SU-DHL-6 (cell line): ENCODE results near the gene GSTM2.
A peak's percentile ranks its signal among the peaks of the same experiment; 100 is the strongest.

Experiments used
- H2AFZ ChIP-seq: fragments of 200-600 bp; sonication (generic); 2 replicates; pipeline ENCODE4 v1.6.1; 2014; ENCODE audit warnings: low read depth, mild to moderate bottlenecking, moderate library complexity, mixed read lengths, antibody characterized with exemption, low read length; ENCODE audit not compliant: severe bottlenecking
- H3F3A ChIP-seq: fragments of 200-600 bp; shearing (Covaris generic); 2 replicates; pipeline ENCODE4 v1.6.0; 2016; ENCODE audit warnings: antibody characterized with exemption, mild to moderate bottlenecking; ENCODE audit not compliant: insufficient read depth
- H3K27ac ChIP-seq: fragments of 200-600 bp; sonication (generic); 2 replicates; pipeline ENCODE4 v1.5.1; 2016; ENCODE audit warnings: low read depth, mild to moderate bottlenecking, low read length, moderate library complexity, mixed read lengths
- H3K27me3 ChIP-seq: fragments of 200-600 bp; sonication (generic), shearing (Covaris generic); 2 replicates; pipeline ENCODE4 v1.6.0; 2014; ENCODE audit warnings: mild to moderate bottlenecking, low read length
- H3K36me3 ChIP-seq: fragments of 200-600 bp; sonication (generic); 2 replicates; pipeline ENCODE4 v1.6.1; 2014; ENCODE audit warnings: mild to moderate bottlenecking, low read length, mixed read lengths
- H3K4me2 ChIP-seq: fragments of 300-600, 200-600 bp; shearing (Covaris generic), sonication (generic); 2 replicates; pipeline ENCODE4 v1.6.0; 2014; ENCODE audit warnings: low read length, low read depth, mild to moderate bottlenecking; ENCODE audit not compliant: poor library complexity, severe bottlenecking
- H3K4me3 ChIP-seq: fragments of 200-600 bp; sonication (generic); 2 replicates; pipeline ENCODE4 v1.5.1; 2014; ENCODE audit warnings: antibody characterized with exemption, low read length, mild to moderate bottlenecking, mixed read lengths; ENCODE audit not compliant: insufficient read depth, poor library complexity, severe bottlenecking
- H3K79me2 ChIP-seq: fragments of 200-600 bp; sonication (generic); 2 replicates; pipeline ENCODE4 v1.6.1; 2014; ENCODE audit warnings: mild to moderate bottlenecking, low read length, moderate library complexity; ENCODE audit not compliant: insufficient read depth
- H3K9ac ChIP-seq: fragments of 200-600 bp; sonication (generic); 2 replicates; pipeline ENCODE4 v1.7.0; 2014; ENCODE audit warnings: mild to moderate bottlenecking, low read length
- H3K9me2 ChIP-seq: fragments of 200-600 bp; sonication (generic); replicated peaks from 2 replicates; pipeline ENCODE4 v1.6.1; 2014; ENCODE audit warnings: low read length; ENCODE audit not compliant: insufficient read depth
- H3K9me3 ChIP-seq: fragments of 200-600 bp; sonication (generic); 2 replicates; pipeline ENCODE4 v1.6.1; 2014; ENCODE audit warnings: low read length, mixed read lengths; ENCODE audit not compliant: insufficient read depth
- H4K20me1 ChIP-seq: fragments of 200-600 bp; sonication (generic); 2 replicates; pipeline ENCODE4 v1.6.1; 2014; ENCODE audit warnings: low read depth, mild to moderate bottlenecking, antibody characterized with exemption, low read length, moderate library complexity, mixed read lengths
- EZH2phosphoT487 ChIP-seq: fragments of 200-600 bp; sonication (generic), shearing (Covaris generic); conservative IDR thresholded peaks from 2 replicates; pipeline ENCODE4 v1.6.1; 2018; ENCODE audit warnings: mild to moderate bottlenecking, antibody characterized with exemption, low read length, moderate library complexity, mixed read lengths
- TF ChIP-seq, protein P1 (sequence below): fragments of 200-600 bp; sonication (generic); IDR thresholded peaks from one replicate; pipeline ENCODE4 v1.5.1; 2017; ENCODE audit warnings: antibody characterized with exemption, mild to moderate bottlenecking, low read length, moderate library complexity; ENCODE audit not compliant: insufficient read depth, poor library complexity, severe bottlenecking

The GSTM2 gene

DNA sequence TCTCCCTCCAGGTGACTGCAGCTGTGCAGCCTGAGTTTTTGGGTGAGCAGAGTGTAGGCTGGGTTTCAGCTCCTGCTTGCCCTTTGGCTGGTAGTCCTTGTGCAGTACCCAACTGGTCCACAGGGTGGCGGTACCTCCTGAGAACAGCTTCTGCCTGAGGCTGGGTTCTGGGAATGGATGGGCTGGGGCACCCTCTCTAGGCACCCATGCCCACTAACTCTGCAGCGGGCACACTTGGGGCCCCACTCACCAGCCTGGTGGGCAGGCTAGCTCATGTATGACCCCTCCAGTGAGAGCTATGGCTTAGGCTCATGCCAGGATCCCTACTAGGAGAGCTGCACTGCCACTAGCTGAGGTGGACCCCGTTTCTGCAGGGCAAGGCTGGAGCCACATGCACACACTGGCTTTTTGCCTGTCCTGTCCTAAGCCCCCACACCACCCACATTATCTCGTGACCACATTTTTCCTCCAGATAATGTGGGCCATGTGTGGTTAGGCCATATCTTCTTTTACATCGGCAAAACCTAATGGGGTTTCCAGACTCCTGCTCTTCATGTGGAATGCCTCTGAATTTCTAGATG, 27.5 kb upstream of the GSTM2 start:
- no peak for TF ChIP-seq EZH2phosphoT487
- TF ChIP-seq, protein P1, sequence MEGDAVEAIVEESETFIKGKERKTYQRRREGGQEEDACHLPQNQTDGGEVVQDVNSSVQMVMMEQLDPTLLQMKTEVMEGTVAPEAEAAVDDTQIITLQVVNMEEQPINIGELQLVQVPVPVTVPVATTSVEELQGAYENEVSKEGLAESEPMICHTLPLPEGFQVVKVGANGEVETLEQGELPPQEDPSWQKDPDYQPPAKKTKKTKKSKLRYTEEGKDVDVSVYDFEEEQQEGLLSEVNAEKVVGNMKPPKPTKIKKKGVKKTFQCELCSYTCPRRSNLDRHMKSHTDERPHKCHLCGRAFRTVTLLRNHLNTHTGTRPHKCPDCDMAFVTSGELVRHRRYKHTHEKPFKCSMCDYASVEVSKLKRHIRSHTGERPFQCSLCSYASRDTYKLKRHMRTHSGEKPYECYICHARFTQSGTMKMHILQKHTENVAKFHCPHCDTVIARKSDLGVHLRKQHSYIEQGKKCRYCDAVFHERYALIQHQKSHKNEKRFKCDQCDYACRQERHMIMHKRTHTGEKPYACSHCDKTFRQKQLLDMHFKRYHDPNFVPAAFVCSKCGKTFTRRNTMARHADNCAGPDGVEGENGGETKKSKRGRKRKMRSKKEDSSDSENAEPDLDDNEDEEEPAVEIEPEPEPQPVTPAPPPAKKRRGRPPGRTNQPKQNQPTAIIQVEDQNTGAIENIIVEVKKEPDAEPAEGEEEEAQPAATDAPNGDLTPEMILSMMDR = peak; percentile 90
- Histone ChIP-seq H3K4me3 (no peak overlapping the region), H3K4me2 (no peak overlapping the region), H3F3A (no peaks in the 10 kb centered on the region), H3K9me3 (no peaks in the 10 kb centered on the region), H2AFZ (no peak overlapping the region), H3K9me2 (no peaks in the 10 kb centered on the region), H4K20me1 (no peaks in the 10 kb centered on the region), H3K79me2 (no peaks in the 10 kb centered on the region), H3K27me3 (no peaks in the 10 kb centered on the region), H3K27ac (no peak overlapping the region), H3K36me3 (no peaks in the 10 kb centered on the region), H3K9ac (no peak overlapping the region)

DNA sequence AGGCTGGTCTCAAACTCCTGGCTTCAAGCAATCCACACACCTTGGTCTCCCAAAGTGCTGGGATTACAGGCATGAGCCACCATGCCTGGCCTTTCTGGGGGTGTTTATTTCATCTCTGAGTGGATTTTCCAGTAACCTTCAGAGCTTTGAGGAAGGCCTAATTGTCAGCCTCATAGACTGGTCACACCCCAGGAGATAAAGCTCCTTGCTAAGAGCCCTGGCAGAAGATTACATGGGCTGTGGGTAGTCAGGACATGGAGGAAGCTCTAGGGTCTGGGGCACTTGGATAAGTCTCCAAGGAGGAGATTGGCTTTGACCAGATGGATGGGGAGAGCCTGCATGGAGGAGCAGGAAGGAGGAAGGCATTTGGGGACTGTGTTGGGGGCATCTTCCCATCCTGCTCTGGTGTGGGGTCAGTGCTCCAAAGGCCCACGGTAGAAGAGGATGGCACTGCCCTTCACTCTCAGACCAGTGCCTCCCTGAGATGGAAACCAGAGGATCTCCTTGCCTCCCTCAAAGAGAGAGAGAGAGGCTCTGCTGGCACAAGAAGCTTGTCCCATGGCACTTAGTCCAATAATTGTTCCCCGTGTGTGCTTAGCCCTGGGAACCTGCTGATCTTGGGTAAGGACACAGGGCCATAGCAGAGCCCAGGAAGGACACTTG, 26.6 kb upstream of the GSTM2 start:
- Histone ChIP-seq H4K20me1 (no peaks in the 10 kb centered on the region), H3K4me3 (no peak overlapping the region), H3F3A (no peaks in the 10 kb centered on the region), H2AFZ (no peak overlapping the region), H3K9ac (no peak overlapping the region), H3K79me2 (no peaks in the 10 kb centered on the region), H3K9me2 (no peaks in the 10 kb centered on the region), H3K9me3 (no peaks in the 10 kb centered on the region), H3K4me2 (no peak overlapping the region), H3K27me3 (no peaks in the 10 kb centered on the region), H3K36me3 (no peaks in the 10 kb centered on the region), H3K27ac (no peak overlapping the region)
- TF ChIP-seq, protein P1 = no peak
- TF ChIP-seq EZH2phosphoT487 = no peak

DNA sequence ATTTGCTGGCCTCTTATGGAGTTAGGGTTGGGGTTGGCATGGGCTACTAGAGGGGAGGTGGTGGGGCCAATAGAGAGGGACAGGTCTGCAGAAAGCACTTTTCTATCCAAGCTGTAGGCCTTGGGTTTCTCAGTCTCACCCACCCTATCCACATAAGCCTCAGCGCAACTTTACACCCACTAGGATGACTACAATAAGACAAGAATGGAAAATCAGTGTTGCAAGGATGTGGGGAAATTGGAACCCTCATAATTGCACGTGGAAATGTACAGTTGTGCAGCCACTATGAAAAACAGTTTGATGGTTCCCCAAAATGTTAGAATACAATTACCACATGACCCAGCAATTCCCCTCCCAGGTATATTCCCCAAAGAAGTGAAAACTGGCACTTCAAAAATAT, 26.0 kb upstream of the GSTM2 start:
- no peaks in the 10 kb centered on the region for H3F3A ChIP-seq

More for the DNA sequence above, 26.0 kb upstream of the GSTM2 start:
- H3K36me3 ChIP-seq = no peaks in the 10 kb centered on the region
- no peak for TF ChIP-seq EZH2phosphoT487
- TF ChIP-seq, protein P1 = no peak
- H3K79me2 ChIP-seq = no peaks in the 10 kb centered on the region
- H3K9me2 ChIP-seq = no peaks in the 10 kb centered on the region
- H4K20me1 ChIP-seq = no peaks in the 10 kb centered on the region
- H3K9ac ChIP-seq = no peak overlapping the region
- no peak overlapping the region for H3K4me3 ChIP-seq
- no peak overlapping the region for H2AFZ ChIP-seq
- H3K27ac ChIP-seq = no peak overlapping the region
- no peaks in the 10 kb centered on the region for H3K27me3 ChIP-seq
- H3K4me2 ChIP-seq = no peak overlapping the region
- H3K9me3 ChIP-seq = no peaks in the 10 kb centered on the region
